ENCODE measurements around the gene ANAPC4.
A peak's percentile ranks its signal among the peaks of the same experiment; 100 is the strongest.
"Not testable (repeated sequence)": the region's sequence is repeated elsewhere in the genome, so short reads cannot be mapped to it uniquely, and the experiment has no call there.

ANAPC4 gene, protein sequence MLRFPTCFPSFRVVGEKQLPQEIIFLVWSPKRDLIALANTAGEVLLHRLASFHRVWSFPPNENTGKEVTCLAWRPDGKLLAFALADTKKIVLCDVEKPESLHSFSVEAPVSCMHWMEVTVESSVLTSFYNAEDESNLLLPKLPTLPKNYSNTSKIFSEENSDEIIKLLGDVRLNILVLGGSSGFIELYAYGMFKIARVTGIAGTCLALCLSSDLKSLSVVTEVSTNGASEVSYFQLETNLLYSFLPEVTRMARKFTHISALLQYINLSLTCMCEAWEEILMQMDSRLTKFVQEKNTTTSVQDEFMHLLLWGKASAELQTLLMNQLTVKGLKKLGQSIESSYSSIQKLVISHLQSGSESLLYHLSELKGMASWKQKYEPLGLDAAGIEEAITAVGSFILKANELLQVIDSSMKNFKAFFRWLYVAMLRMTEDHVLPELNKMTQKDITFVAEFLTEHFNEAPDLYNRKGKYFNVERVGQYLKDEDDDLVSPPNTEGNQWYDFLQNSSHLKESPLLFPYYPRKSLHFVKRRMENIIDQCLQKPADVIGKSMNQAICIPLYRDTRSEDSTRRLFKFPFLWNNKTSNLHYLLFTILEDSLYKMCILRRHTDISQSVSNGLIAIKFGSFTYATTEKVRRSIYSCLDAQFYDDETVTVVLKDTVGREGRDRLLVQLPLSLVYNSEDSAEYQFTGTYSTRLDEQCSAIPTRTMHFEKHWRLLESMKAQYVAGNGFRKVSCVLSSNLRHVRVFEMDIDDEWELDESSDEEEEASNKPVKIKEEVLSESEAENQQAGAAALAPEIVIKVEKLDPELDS

DNA sequence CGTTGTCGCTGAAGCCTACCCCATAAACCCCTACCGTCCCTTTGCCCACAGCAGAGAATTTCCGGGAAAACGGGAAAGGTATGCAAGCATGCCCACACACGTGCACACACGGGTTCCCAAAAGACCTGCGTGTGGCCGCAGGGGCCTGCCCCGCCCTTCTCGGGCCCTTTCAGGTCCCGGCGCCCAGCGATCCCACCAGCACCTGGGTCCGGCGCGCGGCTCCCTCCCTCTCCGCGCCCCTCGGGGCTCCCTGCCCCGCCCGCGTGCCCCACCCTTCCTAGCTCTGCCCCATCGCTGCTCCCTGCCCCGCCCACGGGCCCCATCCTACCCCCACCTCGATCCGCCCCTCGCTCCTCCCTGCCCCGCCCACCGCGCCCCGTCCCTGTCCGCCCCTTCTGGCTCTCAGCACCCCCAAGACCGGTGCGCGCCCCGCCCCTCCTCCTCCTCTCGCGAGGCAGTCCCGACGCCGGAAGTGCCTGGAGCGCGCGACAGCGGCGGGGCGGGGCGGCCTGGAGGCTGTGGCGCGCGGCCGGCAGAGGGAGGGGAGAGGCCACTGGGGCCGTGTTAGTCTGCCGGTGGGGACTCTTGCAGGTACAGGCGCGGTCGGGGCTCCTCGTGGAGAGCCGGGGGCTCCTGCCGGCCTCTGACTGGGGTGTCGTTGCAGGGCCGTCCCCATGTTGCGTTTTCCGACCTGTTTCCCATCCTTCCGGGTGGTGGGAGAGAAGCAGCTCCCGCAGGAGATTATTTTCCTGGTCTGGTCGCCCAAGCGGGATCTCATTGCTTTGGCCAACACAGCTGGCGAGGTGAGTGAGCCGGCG lies at the start of gene ANAPC4:
ANAPC4 (plus strand) TSS at position 510 of the 818 bp plus-strand sequence; CDS start at position 675, 165 bp downstream.
- FAIRE-seq, result no peak

DNA sequence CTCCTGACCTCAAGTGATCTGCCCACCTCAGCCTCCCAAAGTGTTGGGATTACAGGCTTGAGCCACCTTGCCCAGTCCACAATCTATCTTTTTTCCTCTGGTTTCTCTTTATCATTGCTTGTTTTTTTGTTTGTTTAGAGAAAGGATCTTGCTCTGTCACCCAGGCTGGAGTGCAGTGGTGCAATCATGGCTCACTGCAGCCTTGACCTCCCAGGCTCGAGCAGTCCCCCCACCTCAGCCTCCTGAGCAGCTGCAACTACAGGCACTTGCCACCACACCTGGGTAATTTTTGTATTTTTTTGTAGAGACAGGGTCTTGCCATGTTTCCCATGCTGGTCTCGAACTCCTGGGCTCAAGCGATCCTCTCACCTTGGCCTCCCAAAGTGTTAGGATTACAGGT lies 48.6 kb upstream of the ANAPC4 start:
- not testable (repeated sequence) for FAIRE-seq

DNA sequence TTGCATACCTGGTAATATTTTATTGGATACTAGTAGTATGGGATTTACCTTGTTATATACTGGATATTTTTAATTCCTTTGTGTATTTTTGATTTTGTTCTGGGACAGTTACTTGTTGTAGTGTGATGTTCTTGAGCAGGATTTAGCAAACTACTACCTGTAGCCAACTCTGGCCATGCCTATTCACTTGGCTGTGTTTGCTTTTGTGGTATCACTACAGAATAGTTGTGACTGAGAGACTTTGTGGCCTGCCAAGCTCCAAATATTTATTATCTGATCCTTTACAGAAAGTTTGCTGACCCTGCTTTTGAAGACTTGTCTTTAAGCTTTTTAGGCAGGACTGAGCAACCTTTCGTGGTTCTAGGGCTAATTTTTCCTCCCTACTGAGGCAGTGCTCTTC lies 46.7 kb upstream of the ANAPC4 start:
- no peak for FAIRE-seq

DNA sequence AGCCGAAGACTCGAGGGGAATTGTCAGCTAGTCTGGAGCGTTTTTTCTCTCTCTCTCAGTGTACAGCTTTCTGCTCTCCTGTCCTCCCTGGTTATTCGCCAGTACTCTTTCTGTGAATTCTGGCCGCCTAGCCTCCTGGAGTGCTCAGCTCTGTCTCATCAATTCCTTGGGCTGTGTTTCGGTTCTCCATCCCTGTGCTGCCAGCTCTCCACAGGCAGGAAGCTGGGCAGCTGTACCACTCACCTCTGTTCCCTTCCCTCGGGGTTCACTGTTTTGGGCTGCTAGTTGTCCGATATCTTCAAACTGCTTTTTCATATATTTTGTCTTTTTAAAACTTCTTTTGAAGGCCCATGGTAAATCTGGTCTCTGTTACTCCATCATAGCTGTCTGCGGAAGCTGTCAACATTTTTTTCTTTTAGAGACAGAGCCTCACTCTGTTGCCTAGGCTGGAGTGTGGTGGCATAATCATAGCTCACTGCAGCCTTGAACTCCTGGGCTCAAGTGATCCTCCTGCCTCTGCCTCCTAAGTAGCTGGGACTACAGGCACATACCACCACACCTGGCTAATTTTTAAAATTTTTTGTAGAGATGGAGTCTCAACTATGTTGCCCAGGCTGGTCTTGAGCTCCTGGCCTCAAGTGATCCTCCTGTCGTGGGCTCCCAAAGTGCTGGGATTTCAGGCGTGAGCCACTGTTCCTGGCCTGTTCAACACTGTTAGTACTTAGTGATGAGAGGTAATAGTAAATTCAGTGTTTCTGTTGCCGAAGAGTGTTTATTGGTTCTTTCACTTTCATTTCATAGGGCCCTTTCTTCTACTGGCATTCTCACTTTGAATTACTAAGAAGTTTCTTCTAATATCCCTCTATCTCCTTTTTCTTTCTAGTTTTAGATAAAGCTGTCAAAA lies 45.9 kb upstream of the ANAPC4 start:
- no peak for FAIRE-seq

DNA sequence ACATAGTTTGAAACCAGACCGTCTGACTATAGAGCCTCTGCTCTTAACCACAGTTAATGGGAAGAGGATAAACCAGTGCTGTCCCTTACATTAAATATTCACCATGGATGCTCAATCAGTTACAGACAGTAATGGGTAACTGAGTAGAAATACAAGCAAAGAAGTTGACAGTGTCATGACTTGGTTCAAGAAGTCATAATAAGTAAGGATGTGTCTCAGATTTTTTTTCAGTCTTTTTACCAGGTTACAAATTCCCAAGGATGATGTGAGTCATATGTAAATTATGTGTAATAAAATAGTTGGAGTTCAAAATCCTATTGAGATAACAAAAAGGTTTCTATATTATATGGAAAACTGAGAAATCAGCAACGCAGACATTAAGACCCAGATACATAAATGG lies 33.4 kb upstream of the ANAPC4 start:
- no peak for FAIRE-seq

DNA sequence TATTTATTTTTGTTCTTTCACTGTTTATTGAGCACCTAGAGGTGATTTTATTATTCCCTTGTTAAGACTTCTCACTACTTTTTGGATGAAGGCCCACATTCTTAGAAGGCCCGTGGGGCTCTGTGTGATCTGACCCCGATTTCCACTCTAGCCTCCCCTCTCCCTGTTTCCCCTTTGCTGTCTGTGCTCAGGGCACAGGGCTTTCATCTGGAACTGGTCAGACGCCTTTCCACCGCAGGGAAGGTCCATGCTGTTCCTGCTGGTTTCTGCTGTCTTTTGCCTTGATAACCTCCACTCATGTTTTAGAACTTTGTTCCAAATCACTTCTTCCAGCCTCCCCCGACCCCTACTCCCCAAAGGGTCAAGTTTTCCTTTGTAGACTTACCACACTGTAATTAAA lies 31.3 kb upstream of the ANAPC4 start:
- no peak for FAIRE-seq

DNA sequence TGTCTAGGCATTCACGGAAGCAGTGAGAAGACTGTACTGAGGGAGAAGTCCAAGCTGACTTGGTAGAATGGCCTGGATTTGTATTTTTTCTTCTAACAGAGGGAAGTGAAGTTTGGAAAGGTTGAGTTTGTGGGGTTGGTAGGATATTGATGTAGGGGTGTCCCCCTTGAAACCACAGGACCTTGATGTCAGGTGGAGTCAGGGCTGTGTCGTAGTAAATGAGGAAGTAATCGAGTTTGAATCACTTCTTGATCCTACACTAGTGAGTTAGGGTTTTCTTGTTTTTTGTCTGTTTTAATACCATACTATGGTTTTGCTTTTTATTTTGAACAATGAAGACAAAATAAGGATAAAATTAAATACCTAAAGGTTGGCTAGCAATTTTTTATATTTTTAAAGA lies 30.1 kb upstream of the ANAPC4 start:
- FAIRE-seq, result no peak

DNA sequence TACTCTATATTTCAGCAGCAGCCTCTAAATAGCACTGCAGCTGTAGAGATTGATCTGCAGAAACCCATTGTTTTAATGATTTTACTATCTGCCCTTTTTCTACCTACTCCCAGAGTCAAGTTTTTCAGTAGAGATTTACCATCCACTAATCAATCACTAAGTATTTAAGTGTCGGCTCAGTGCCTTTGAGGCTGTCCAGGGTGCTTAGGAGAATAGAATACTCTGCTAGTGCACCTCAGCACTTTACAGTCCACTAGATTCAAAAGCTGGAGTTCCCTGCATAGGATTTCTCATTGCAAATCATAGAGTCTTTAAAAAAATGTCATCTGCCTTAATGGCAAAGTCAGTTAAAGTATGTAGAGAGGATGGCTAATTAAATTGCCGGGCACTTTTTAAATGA lies 29.6 kb upstream of the ANAPC4 start:
- no peak for FAIRE-seq

DNA sequence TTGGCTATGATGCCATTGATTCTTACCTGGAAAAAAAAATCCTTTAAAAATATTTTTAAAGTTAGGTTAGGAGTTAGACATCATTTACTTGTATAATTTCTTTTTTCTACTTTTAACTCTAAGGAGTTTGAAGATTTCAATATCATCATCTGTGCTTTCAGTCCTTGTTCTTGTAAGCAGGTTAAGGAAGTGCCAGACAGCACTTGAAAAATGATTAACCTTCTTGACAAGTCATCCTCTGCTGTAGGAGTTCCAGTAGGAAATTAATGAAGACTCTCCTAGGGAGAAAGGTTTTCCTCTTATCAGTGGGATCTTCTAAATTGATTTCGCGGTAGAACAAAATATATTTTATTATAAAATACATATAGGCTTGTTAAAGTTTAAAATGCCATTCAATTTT lies 29.1 kb upstream of the ANAPC4 start:
- FAIRE-seq, result no peak

DNA sequence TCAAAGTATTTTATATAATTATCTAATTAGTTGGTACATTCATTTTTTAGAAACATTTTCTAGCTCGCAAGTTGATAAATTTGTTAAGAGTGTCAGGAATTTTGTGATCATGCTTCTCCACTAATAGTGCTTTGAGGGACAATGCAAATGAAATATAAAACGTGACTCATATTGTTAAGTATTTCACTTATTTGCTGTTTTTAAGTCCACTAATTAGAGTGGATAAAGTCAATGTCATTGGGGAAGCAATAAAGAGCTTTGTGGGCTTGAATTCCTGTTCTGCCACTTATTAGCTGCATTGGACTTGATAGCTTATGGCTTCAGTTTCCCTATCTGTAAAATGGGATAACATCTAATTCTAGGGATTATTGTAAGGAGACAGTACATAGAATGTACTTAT lies 26.5 kb upstream of the ANAPC4 start:
- FAIRE-seq, result no peak

DNA sequence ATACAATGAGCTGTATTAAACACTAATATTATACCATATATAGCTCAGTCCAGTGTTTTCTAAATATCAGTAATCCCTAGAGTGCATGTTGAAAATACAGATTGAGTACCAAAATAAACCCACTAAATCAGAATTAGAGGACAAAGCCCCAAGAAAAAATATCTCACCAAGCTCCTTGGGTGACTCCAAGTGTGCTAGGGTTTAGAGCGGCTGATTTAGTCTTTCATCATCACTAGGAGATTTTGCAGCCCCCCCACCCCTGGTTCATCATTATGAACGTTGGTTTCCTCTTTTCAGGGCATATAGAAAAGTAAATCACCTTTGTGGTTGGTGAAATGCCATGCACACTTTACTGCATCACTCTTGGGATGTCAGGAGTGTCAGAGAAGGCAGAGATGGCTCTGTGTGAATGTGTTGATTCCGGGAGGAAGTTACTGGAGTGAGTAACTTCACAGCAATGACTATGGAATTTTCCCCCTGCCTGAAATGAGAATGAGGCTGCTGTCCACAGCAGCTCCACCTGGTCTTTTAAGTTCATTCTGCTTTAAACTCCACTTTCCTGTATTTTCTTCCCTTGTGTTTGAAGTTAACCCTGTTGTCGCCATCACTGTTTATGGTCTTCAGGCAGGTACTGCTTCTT lies 25.2 kb upstream of the ANAPC4 start:
- FAIRE-seq, result no peak

DNA sequence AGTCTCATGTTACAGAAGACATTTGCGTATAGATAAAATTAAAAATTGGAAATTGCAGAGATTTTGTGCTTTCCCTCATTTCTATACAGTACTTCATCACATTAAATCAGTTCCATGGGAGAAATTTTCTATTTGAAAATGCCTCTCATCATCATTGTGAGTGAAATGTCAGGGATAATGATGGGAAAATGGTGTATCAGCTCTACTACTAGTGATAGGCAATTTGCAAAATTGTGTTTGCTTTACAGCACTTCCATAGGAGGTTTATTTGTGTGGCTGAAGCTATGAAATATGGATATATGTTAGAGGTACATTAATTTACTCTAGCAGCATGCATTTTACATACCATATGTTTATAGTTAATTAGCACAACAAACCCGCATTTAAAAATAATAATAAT lies 21.0 kb upstream of the ANAPC4 start:
- no peak for FAIRE-seq

DNA sequence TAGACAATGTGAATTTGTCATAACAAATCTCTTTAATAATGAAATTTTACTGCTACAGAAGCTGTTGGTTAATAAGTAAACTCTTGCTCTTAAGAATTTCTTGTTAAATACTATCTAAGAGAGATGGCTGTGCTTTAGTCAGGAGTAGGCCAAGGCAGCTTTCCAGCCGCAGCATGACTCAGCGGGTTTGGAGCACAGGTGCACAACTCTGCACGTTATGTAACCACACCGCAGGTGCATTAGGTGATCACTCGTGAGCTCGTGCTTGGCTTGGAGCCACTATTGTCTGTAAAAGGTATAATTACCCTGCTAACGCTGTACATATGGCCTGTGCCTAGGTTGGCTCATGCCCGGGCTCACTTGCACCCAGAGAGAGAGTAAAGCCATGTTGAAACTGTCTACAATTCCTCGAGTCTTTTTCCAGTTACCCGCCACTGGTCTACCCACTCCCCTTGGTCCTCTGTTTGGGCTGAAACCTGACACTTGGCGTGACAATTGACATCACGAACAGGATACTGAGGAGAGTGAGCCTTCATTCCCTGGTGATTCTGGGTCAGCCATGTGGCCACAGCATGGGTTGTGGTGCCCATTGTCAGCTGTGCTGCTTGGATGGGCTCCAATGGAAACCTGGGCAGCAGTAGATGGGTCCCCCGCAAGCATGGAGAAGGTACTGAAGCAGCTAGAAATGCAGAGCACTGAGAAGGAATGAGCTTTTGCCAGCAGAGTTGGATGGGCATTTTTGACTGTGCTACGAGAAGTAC lies 18.4 kb upstream of the ANAPC4 start:
- no peak for FAIRE-seq

DNA sequence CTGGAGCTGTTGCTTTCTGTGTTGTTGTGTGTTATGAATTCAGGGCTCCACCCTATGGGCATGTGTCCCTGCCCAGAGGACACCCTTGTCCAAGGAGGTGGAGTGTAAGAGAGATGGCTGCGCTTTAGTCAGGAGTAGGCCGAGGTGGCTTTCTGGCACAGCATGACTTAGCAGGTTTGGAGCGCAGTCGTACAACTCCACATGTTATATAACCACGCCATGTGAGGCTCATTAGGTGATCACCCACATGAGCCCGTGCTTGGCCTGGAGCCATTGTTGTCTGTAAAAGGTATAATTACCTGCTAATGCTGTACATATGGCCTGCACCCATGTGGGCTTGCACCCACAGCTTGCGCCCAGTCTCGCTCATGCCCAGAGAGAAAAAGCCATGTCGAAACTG lies 15.8 kb upstream of the ANAPC4 start:
- FAIRE-seq, result no peak

DNA sequence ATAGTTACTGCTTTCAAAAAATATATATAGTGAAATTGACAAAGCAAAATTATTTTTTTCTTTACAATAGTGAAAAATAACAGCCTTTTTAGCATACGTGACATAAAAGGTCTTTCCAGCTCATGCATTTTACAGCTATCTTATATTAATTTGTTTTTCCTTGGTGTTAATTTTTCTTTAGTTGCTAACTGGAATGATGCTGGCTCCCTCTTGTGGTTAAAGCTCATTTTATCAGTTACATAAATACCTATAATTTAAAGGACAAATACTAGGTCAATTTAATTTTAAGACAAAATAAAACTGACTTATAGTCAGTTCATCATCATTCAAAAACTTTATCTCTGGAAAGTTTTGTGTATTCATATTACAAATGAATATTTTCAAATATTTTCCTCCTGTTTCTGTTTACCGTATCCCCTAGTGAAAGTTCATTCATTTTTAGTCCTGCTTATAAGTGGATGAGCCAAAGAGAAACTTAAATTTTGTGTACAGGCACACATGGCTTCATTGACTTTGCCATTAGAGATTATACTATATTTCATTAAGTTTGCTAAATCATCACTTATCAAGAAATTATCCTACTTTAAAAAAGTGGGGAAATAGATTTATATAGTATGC lies 9.9 kb upstream of the ANAPC4 start:
- peak; percentile 99 for FAIRE-seq

DNA sequence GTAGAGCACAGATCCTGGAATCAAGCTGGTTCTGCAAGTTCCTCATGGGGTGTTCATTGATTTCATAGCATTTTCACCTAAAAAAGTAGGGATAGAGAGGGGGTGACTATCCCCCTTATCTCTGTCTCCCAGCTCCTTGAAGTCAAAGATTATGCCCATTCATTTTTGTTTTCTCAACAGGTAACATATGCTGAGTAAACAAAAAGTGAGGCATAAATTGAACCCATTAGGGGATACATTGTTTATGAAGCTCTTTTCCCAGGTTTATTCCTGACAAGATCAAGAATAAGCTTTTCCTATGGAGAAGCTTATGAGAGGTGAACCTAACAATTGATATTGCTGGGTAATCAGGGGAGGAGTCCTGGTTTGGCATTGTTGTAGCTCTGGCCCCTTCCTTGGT lies 9.2 kb upstream of the ANAPC4 start:
- peak; percentile 36 for FAIRE-seq

DNA sequence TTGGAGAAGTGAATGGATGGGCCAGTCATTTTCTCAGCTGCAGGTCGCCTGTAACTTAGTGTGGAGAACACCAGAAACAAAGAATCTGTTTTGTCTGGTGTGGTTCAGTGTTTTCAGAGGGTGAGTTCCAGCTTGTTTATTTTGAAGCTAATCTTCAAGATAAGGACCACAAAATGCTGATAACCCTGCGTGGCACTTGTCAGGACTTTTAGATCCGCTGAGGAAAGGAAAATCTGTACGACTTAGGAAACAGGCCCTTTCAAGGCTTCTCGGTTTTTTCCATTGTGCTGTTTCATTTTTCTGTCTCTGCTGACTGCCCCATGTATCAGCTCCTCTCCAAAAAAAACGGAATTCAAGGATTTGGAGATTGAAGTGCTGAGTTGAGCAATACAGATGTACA lies 8.7 kb upstream of the ANAPC4 start:
- no peak for FAIRE-seq

DNA sequence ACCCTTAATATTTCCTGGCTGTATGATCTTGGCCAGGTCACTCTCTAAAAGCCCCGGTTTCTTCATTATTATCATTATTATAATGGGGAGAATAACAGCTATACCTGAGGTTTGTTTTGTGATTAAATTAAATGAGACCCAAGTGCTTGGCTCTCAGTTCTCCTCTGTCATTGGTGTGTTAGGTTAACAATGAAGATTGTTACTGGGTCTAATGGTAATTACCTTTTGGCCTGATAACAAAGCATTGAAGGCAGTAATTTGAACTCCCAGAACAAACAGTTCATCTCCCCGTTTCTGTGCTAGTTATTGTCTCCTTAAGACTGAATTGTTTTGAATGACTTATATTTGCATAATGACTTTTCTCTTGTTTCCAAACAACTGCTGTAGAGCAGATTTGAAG lies 6.8 kb upstream of the ANAPC4 start:
- no peak for FAIRE-seq

DNA sequence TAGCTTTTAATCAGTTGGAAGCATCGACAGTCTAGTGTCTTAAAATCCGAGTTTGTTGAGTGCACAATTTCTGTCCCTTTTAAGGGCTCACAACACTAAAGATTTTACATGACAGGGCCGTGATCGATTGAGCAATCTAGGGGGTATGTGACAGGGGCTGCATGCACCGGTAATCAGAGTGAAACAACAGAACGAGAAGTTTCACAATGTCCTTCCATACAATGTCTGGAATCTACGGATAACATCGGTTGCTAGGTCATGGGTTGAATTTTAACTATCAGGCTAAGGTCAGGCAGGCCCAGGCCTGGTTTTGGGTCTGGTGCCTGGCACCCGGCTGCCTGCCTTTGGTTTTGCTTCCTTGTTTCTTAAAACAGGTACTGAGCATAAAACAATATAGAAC lies 4.5 kb upstream of the ANAPC4 start:
- FAIRE-seq, result not testable (repeated sequence)
